ENCODE results near the gene PELO. TPM values are rescaled to one million over a fixed set of nuclear protein-coding genes. Genes with fewer than 3 reads are reported as not detected.
"Not testable (repeated sequence)": the region's sequence is repeated elsewhere in the genome, so short reads cannot be mapped to it uniquely, and the experiment has no call there.

PELO gene
- total RNA-seq, 4 donors from 2014 or later = 16.5 to 35.8 (median 24.6) TPM

- no peak overlapping the region for H3K27ac ChIP-seq
- intact Hi-C loops (cut with DNase I; ENCODE audit: low total_unique reads) = no loop called here
- H3K36me3 ChIP-seq = no peaks in the 10 kb centered on the region
- no peaks in the 10 kb centered on the region for H3K9me3 ChIP-seq
- H3K4me3 ChIP-seq = no peak overlapping the region
- no peak for DNase-seq
- H3K4me1 ChIP-seq = peaks cover 4 to 5% of the 10 kb centered on the region in 2 donors
- TF ChIP-seq CTCF (IDR thresholded peaks at IDR 0.05) (no peak), POLR2A (IDR thresholded peaks at IDR 0.05) (no peak)
- no peaks in the 10 kb centered on the region for H3K27me3 ChIP-seq
These were observed 30.1 kb downstream of the PELO start for GRCh38 chr5:52817818-52818217.

- Histone ChIP-seq H3K36me3 (no peaks in the 10 kb centered on the region), H3K27ac (no peak overlapping the region), H3K9me3 (no peaks in the 10 kb centered on the region), H3K4me1 (peaks cover 4 to 5% of the 10 kb centered on the region in 2 donors), H3K4me3 (no peak overlapping the region), H3K27me3 (no peaks in the 10 kb centered on the region)
- no peak for TF ChIP-seq POLR2A (IDR thresholded peaks at IDR 0.05)
- TF ChIP-seq CTCF (IDR thresholded peaks at IDR 0.05) = no peak
- intact Hi-C loops (cut with DNase I; ENCODE audit: low total_unique reads) = no loop called here
- no peak for DNase-seq
These were observed 30.6 kb downstream of the PELO start for GRCh38 chr5:52818360-52818759.

GRCh38 chr5:52818807-52819206 lies 31.1 kb downstream of the PELO start:
- H3K27ac ChIP-seq; H3K4me1 ChIP-seq; H3K4me3 ChIP-seq; DNase-seq; H3K36me3 ChIP-seq; H3K9me3 ChIP-seq; H3K27me3 ChIP-seq; intact Hi-C loops (cut with DNase I; ENCODE audit: low total_unique reads): not testable (repeated sequence)

- no peaks in the 10 kb centered on the region for H3K4me1 ChIP-seq
- H3K36me3 ChIP-seq = no peaks in the 10 kb centered on the region
- intact Hi-C loops (cut with DNase I; ENCODE audit: low total_unique reads) = no loop called here
- no peak overlapping the region for H3K4me3 ChIP-seq
- DNase-seq = no peak
- H3K27me3 ChIP-seq = no peaks in the 10 kb centered on the region
- H3K27ac ChIP-seq = peak overlapping the region; percentile 45 to 53
- no peaks in the 10 kb centered on the region for H3K9me3 ChIP-seq
- TF ChIP-seq CTCF (IDR thresholded peaks at IDR 0.05) (no peak), POLR2A (IDR thresholded peaks at IDR 0.05) (no peak)
These were observed 34.2 kb downstream of the PELO start for GRCh38 chr5:52821901-52822300.

- no peaks in the 10 kb centered on the region for H3K27me3 ChIP-seq
- no peaks in the 10 kb centered on the region for H3K9me3 ChIP-seq
- peak; percentile 63 to 75 for DNase-seq
- no peak overlapping the region for H3K4me3 ChIP-seq
- H3K27ac ChIP-seq = peak overlapping the region; percentile 45 to 53
- intact Hi-C loops (cut with DNase I; ENCODE audit: low total_unique reads) = no loop called here
- TF ChIP-seq CTCF (IDR thresholded peaks at IDR 0.05) (no peak), POLR2A (IDR thresholded peaks at IDR 0.05) (no peak)
- H3K4me1 ChIP-seq = no peaks in the 10 kb centered on the region
- no peaks in the 10 kb centered on the region for H3K36me3 ChIP-seq
These were observed 34.7 kb downstream of the PELO start for GRCh38 chr5:52822437-52822836.

GRCh38 chr5:52824827-52825226 lies 37.1 kb downstream of the PELO start:
- Histone ChIP-seq H3K36me3 (no peaks in the 10 kb centered on the region), H3K4me1 (peaks cover 0 to 5% of the 10 kb centered on the region in 2 donors), H3K9me3 (no peaks in the 10 kb centered on the region), H3K4me3 (no peak overlapping the region), H3K27me3 (no peaks in the 10 kb centered on the region), H3K27ac (no peak overlapping the region)
- DNase-seq = no peak
- TF ChIP-seq POLR2A (IDR thresholded peaks at IDR 0.05) = no peak
- no peak for TF ChIP-seq CTCF (IDR thresholded peaks at IDR 0.05)
- intact Hi-C loops (cut with DNase I; ENCODE audit: low total_unique reads) = no loop called here
